NCI-H2196 treated with DMSO at 0.1 percent for 48 hours (cell line): ENCODE data around the gene SIL1.
"Not testable (repeated sequence)": the region's sequence is repeated elsewhere in the genome, so short reads cannot be mapped to it uniquely, and the experiment has no call there.

ENCODE experiments used
- DNase-seq: peaks from one replicate; lab custom pipeline; 2025; ENCODE audit not compliant: unreplicated experiment; lab: John Stamatoyannopoulos, UW

The SIL1 gene

DNA sequence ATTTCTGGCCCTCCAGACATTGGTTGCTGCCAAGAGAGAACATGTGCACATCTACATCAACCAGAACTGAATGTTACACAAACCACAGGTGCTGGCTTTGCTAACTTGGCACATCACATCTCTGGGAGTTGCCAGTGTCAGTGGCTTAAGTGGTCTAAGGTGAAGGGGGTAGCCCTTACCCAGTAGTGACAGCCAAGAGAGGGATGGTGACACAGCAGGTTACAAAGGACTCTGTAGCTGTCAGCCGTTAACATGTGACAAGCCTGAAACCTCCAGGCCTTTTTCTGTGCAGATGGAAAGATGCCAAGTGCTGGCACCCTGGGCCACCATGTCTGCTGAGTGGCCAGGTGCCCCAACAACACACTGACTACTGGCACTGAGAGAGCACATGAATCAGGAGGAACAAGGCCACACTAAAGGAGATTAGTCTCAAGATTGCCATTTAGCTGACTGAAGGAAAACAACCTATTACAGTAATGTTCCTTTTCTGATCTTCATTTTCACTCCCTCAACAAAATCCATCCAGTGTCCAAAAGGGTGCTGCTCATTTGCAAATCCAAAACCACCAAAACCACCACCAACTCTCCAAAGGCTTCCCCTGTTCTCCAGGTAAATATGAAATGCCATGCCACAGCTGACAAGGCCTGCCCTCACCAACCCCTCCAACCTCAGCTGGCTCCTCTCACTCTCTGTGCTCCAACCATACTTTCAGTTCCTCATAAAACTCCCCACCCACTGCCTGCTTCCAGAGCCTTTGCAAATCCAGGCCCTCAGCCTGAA, 20.2 kb downstream of the SIL1 start:
- peak; percentile 31 for DNase-seq

DNA sequence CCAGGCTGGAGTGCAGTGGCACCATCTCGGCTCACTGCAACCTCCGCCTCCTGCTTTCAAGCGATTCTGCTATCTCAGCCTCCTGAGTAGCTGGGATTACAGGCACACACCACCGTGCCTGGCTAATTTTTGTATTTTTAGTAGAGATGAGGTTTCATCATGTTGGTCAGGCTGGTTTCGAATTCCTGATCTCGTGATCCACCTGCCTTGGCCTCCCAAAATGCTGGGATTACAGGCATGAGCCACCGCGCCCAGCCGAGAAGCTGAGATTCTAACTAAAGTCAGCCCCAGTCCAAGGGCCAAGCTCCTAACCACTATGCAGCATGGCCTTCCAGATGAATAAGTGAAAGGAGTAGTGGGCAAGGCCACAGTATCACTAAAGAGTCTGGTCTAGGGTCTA, 20.9 kb downstream of the SIL1 start:
- not testable (repeated sequence) for DNase-seq

DNA sequence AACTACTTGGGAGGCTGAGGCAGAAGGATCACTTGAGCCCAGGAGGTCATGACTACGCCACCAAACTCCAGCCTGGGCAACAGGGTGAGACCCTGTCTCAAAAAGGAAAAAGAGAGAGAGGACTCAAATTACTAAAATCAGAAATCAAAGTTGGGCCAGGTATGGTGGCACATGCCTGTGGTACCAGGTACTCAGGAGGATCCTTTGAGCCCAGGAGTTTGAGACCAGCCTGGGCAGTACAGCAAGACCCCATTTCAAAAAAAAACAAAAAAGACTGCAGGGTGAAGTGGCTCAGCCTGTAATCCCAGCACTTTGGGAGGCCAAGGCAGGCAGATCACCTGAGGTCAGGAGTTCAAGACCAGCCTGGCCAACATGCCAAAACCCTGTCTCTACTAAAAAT, 23.8 kb downstream of the SIL1 start:
- not testable (repeated sequence) for DNase-seq

DNA sequence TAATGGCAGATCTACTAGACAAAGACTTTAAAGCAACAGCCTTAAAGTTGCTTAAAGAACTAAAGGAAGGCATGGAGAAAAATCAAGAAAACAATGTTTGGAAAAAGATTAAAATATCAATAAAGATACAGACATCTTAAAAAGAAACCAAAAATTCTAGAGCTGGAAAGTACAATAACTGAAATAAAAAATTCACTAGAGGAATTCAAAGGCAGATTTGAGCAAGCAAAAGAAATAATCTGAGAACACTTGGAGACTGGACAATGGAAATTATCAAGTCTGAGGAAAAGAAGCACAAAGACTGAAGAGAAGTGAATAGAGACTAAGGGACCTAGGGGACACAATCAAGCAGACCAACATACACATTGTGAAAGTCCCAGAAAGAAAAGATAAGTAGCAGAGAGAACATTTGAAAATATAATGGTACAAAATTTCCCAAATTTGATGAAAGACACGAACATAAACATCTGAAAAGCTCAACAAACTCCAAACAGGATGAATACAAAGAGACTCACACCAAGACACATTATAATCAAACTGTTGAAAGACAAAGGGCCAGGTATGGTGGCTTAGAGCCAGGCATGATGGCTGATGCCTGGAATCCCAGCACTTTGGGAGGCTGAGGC, 26.3 kb downstream of the SIL1 start:
- no peak for DNase-seq

DNA sequence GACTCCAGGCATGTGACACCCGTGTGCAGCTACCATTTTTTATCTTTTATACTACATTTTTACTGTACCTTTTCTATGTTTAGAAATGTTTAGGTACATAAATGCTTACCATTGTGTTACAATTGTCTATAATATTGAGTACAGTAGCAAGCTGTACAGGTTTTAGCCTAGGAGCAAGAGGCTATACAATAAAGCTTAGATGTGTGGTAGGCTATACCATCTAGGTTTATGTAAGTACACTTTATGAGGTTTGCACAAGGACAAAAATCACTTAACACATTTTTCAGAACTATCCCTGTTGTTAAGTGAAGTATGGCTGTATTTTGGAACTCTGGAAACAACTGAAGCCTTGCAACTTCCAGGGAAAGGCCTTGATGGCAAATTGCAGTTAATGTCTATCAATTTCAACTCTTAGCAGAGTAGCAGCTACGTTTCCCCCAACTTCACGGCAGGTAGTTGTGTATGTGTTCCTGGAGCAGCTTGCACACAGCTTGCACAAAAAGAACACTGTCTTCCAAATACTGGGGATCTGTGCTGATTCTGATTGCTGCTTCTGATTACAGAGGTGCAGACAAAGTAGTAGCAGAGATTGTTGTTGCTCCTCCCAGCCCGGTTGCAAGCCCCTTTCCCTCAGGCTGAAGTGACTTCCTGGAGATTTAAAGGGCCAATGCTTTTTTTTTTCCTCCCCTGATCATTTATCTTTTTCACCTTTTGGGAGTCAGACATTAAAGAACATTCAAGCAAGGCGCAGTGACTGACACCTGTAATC, 30.0 kb downstream of the SIL1 start:
- DNase-seq: no peak

DNA sequence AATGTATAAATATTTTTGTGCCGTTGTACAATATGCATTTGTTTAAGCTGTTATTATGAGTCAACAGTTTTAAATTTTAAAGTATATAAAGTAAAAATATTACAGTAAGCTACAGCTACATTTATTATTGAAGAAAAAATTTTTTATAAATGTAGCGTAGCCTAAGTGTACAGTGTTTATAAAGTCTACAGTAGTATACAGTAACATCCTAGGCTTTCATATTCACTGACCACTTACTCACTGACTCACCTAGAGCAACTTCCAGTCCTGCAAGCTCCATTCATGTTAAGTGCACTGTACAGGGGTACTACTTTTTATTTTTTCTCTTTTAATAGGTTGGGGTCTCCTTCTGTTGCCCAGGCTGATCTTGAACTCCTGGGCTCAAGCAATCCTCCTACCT, 30.6 kb downstream of the SIL1 start:
- DNase-seq: no peak

DNA sequence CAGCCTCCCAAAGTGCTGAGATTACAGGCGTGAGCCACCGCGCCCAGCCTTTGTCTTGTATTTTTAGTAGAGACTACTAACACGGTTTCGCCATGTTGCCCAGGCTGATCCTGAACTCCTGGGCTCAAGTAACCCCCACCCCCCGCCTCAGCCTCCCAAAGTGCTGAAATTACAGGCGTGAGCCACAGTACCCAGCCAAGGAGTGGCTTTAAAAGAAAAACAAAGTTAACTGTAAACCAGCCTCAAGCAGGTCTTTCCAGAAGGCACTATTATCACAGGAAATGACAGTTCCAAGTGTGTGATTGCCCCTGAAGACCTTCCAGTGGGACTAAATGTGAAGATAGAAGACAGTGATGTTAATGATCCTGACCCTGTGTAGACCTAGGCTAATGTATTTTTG, 31.1 kb downstream of the SIL1 start:
- no peak for DNase-seq

DNA sequence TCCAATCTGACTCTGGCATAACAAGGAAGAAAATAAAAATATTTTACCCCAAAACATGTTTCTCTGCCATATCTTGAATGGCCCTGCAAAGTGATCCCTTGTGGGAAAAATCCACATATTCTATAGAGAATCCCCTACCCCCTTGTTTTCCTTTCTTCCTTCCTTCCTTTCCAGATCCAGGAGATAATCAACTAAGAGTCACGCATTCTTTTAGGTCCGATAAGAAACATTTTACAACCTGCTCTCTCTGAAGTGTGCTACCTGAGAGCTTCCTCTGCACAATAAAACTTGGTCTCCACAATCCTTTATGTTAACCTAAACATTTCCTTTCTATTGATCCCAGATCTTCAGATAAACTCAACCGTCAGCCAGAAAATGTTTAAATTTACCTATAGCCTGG, 33.3 kb downstream of the SIL1 start:
- DNase-seq: not testable (repeated sequence)

DNA sequence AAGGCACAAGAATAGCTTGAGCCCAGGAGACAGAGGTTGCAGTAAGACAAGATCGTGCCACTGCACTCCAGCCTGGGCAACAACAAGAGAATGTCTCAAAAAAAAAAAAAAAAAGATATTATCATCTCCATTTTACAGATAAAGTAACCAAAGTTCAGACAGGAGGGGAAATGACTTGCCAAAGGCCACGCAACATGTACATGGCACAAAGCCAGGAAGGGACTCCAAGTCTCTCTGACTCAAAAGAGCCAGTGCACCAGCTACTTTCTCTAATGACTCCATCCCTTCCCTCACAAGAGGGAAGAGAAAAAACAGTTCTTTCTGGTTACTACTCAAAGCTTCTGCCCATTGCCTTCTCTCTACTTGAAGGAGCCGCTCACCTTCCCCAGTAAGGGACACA, 34.1 kb downstream of the SIL1 start:
- DNase-seq: no peak

DNA sequence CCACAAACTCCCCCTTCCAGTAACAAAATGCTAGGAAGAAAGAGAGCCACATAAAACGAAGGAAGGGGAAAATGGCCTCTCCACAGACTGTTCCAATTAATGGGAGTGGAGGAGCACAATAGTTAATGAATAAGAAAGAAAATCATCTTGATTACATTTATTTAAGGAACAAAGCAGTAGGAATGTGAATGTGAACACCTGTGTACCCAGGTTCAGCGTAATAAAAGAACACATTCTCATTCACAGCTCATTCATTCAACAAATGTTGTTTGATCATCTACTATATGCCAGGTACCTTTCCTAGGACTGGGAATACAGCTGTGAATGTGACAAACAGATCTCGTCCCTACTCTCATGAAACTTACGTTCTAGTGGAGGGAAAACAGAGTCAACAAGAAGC, 35.7 kb downstream of the SIL1 start:
- no peak for DNase-seq

DNA sequence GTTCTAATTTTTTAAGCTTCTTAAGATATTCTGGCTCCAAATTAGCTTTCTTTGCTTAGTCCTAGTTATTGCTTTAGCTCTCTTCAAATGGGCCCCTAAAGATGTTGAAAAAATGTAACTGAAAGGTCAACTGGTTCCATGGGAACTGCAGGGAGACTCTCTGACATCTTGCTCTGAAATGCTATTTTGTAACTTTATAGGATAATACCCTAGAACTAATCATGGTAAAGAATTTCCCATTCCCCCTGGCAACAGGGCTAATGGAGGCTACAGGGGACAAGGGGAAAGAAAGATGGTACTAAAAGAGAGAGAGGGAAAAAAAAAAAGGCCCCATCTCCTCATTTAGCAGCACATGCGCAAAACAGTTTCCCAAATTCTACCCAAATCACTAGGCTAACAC, 39.4 kb downstream of the SIL1 start:
- no peak for DNase-seq

DNA sequence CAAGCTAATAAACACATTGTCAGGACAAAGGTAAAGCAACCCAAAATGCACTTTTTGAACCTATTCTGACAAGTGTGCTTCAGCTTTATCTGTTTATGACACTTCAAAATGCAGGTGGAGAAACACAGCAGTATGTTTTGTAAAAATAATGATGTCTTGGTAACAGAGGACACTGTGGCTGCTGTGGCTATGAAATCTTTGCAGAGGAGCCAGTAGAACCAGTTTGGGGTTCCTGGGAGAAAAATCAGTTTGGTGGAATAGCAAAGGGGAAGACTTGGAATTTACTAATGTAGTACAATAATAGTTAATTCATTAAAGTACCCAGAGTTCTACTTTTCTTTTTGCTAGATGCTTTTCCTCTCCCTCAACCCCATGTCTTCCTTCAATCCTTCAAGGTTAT, 40.6 kb downstream of the SIL1 start:
- DNase-seq: no peak

DNA sequence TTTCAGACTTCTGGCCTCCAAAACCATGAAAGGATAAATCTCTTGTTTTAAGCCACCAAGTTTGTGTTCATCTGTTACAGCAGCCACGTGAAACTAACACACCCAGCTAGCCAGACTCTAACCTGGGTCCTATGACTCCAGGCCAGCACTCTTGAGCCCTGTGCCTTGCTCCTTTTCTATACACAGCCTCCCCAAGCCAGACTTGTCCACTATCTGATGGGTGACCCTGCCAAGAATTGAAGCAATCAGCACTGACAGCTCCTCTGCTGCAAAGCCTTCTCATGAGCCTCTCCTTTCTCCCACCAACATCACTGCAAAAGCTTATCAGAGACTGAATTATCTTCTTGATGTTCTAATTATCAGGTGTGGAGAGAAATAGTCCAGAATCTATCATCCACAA, 41.4 kb downstream of the SIL1 start:
- no peak for DNase-seq

DNA sequence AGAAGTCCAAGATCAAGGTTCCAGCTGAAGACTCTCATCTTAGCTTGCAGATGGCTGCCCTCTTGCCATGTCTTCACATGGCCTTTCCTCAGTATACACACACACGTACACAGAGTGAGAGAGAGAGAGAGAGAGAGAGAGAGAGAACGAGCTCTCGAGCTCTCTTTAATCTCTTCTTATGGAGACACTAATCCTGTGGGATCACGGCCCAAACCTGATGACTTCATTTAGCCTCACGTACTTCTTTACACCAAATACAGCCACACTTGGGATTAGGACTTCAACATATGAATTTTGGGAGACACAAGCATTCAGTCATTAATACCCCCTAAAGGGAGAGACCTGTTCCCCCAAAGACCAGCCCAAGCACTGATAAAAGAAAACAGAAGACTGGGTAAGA, 42.8 kb downstream of the SIL1 start:
- DNase-seq: no peak

DNA sequence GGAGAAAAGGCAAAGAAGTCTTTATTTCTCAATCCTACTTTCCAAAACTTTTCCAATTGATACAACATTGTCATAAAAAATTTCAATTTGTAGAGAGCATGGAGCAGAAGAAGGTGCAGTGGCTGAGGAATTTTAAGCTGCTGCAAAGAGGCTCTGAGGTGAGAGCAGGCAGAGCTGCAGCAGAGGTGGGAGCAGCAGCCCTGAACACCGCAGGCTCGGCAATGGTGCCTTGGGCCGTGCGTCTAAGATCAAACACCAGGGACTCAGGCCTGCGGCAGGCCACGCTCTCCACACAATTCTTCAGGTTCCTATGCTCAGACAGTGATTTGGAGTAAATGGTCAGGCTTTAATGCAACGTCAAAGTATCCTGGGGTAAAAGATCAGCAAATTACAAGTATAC, 46.3 kb downstream of the SIL1 start:
- DNase-seq: no peak

DNA sequence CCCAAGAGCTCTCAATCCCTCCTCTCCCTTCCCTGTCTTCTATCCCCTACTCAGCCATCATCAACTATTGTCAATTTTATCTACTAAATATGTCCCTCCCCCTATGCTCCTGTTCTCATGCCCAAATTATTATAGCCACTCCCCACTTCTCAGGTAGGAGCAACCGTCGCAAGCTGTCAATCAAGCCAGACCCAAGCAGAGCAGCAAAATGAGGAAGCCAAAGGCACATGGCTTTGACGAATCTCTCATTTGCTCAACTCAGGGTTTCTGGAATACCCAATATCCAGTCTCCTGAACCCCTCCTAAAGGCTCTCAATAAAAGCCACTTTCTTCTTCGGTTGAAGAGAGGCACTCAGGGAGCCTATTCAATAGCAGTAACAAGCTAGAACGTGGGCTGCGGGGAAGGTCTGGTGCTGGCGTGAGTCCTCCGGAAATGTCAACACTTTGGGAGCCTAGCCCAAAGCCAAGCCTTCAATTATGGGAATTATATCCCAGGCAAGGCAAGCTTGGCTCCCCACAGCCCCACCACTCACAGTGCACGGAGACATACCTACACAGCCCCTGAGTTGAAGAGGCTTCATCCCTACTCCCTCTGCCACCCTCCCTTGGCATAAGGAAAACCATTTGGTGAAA, 47.7 kb downstream of the SIL1 start:
- DNase-seq: no peak

DNA sequence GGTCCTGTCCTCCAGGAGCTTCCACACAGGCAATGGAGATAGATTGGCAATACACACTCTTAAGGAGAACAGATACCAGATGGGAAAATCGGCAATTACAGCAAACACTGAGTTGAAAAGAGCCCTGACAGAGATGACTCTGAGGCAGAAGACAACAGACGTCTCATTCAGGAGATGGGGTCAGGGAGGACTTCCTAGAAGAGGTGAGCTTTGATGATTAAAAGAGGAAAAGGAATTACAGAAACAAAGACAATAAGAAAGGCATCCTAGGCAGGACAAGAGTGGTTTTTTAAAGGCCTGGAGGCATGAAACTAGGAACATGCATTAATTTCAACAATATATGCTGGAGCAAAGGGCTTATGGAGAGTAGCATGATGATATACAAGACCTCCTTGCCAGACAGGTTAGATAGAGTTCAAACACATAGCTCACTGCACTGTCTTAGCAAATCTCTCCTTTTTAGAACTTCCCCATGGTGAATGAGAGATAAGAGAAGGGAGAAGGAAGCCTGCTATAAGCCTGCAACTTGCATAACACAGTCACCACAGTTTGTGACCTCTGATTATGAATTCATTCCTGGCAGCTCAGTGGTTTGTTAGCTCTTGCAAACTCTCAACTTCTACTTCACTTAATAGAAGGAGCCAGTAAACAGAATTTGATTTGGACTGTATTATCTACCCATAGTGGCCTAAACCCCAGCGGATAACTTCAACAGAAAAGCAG, 48.5 kb downstream of the SIL1 start:
- no peak for DNase-seq

DNA sequence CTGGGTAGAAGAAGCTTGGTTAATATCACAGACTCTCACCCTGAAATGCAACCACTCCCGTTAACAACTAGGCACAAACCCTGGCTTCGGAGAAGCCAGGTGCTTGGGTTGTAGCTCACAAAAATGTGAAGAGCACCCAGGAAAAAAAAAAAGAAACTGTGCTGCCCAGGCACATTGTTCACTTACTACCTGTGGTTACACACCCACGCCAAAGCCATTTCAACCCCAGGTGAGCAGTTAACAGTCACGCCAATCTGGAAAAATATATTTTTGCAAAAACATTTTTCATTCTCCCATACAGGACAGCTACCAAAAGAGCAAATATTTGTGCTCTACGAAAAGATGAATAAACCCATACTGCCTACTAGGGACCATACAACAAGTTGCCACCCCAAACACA, 49.2 kb downstream of the SIL1 start:
- no peak for DNase-seq

DNA sequence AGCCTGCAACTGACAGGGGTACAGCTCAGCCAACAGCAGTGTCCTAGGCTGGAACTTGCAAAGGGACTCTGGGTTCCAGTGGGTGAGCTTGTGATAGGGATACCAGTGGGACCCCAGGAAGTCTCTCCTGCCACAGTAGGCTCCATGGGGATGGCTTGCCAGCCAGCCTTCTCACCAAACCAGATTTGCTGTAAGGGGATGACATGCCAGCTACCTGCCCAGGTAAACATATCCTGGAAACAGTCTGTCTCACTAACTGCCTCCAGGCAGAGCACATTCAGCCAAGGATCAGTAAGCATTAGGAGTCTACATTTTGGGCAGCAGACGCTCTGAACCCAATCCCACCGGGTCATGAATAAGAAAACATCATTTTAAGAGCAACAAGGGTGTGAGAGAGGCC, 49.9 kb downstream of the SIL1 start:
- no peak for DNase-seq

DNA sequence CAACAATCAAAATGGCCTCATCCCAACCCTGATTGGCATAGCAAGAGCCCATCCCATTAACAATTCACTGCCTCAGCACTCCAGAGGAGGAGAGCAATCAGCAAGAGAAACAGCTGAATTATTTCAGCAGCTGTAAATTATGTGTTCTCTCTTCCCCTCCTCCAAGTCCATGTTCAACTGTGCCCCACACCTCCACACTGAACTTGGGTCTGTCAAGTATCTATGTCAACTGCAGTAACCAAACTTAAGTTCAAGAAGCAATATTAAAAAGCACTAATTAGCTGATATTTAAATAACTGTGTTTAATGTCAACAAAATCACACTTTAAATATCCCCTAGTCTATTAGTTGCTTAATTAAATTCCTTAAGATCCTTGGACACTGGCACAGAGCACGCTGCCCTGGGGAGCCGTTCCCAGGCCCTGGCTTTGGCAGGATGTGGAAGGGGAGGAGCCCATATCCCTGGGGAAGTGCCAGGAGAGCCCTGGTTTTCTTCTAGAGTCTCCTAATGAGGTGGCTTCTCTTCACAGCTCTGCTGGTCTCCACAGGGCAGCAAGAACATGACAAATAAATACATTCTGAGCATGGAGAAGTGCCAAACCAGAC, 50.6 kb downstream of the SIL1 start:
- DNase-seq: peak; percentile 27
